PC-3 (cell line): ENCODE results near the gene SYT7.

Experiments
- CTCF ChIP-seq: fragments of 300-600 bp; sonication (generic); conservative IDR thresholded peaks from 2 replicates; pipeline ENCODE4 v1.5.1; 2017; ENCODE audit warnings: antibody characterized with exemption, low read depth, mild to moderate bottlenecking, low read length
- EZH2phosphoT487 ChIP-seq: fragments of 300-600 bp; sonication (generic); IDR thresholded peaks from 2 replicates; pipeline ENCODE4 v1.6.1; 2018; ENCODE audit warnings: mild to moderate bottlenecking, antibody characterized with exemption, low read length, borderline replicate concordance

GRCh38 chr11:61477727-61478148 is 103.1 kb downstream of the SYT7 start:
- TF ChIP-seq EZH2phosphoT487 (no peak), CTCF (peak; percentile 99)
